Measurements from ENCODE around the gene MC5R.

MC5R gene

GRCh38 chr18:13862898-13863297 lies 38.9 kb downstream of the MC5R start:
- DNase-seq = peak; percentile 22

- no peak for DNase-seq
Measured at GRCh38 chr18:13868501-13869271, 44.7 kb downstream of the MC5R start.

- DNase-seq = no peak
Measured at GRCh38 chr18:13871701-13872100, 47.8 kb downstream of the MC5R start.

- no peak for DNase-seq
Measured at GRCh38 chr18:13872373-13872772, 48.4 kb downstream of the MC5R start.

- no peak for DNase-seq
Measured at GRCh38 chr18:13872932-13873331, 49.0 kb downstream of the MC5R start.

GRCh38 chr18:13874558-13874957 lies 50.6 kb downstream of the MC5R start:
- DNase-seq = no peak

Measured in NCI-H748 treated with DMSO at 0.1 percent for 48 hours (cell line).